Loucy (cell line): ENCODE results near the gene ADGRB3.

Experiments
- EZH2phosphoT487 ChIP-seq: fragments of 200-600 bp; IDR thresholded peaks from 2 replicates; pipeline ENCODE4 v1.6.1; 2018; ENCODE audit warnings: antibody characterized with exemption, mild to moderate bottlenecking, moderate library complexity, borderline replicate concordance
- TF ChIP-seq, protein P1 (sequence below): fragments of 200-600 bp; sonication (generic); conservative IDR thresholded peaks from 2 replicates; pipeline ENCODE4 v1.5.1; 2014; ENCODE audit warnings: mild to moderate bottlenecking, antibody characterized with exemption, low read length

DNA sequence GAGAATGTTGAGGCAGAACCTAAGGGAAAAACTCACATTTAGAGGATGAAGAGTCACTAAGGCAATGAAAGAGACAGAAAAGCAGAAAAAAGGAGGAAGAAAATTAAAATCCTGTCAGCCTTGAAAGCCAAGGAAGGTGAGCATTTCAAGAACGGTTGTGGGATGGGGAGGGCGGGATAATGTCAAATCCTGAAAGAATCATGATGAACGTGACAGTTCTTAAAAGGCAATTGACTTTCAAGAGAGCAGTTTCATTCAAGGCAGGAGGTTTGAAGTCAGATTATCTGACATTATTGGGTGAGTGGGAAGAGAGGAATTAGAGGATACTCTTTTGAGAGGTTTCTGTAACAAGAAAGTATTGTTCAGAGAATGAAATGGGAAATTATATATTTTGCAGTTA lies 284.5 kb downstream of the ADGRB3 start:
- TF ChIP-seq, protein P1, sequence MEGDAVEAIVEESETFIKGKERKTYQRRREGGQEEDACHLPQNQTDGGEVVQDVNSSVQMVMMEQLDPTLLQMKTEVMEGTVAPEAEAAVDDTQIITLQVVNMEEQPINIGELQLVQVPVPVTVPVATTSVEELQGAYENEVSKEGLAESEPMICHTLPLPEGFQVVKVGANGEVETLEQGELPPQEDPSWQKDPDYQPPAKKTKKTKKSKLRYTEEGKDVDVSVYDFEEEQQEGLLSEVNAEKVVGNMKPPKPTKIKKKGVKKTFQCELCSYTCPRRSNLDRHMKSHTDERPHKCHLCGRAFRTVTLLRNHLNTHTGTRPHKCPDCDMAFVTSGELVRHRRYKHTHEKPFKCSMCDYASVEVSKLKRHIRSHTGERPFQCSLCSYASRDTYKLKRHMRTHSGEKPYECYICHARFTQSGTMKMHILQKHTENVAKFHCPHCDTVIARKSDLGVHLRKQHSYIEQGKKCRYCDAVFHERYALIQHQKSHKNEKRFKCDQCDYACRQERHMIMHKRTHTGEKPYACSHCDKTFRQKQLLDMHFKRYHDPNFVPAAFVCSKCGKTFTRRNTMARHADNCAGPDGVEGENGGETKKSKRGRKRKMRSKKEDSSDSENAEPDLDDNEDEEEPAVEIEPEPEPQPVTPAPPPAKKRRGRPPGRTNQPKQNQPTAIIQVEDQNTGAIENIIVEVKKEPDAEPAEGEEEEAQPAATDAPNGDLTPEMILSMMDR = no peak
- TF ChIP-seq EZH2phosphoT487 = no peak
